Endothelial cell of umbilical vein (primary cell): Measurements from ENCODE around the gene ARMH3. TPM values are rescaled to one million over a fixed set of nuclear protein-coding genes. Genes with fewer than 3 reads are reported as not detected.

Experiments used
- BruUV-seq: library from RNA; stranded (reverse); fragments of 400-500 nt; replicated peaks from 2 replicates; lab custom pipeline; 2021; lab: Mats Ljungman, UMichigan
- CTCF ChIA-PET: fragments of 300-600, 350-600 bp; sonication (Branson Sonifier 250); formaldehyde crosslinking; loops from one replicate; lab custom pipeline; 2021; ENCODE audit warnings: antibody characterized with exemption, inconsistent platforms; lab: Charles Lee
- POLR2A ChIA-PET: fragments of 300-600, 350-600 bp; sonication (Branson Sonifier 250); formaldehyde crosslinking; loops from one replicate; lab custom pipeline; 2021; ENCODE audit warnings: antibody characterized with exemption, inconsistent platforms; lab: Charles Lee
- DNase-seq: peaks from one replicate; pipeline ENCODE4 v3.0.0-alpha.2; 2011; ENCODE audit warnings: low read depth, low spot score
- FAIRE-seq: peaks from 2 replicates; lab custom pipeline; 2011; peaks lifted over from hg19 to GRCh38; lab: Jason Lieb, UNC
- H2AFZ ChIP-seq: 2 replicates; pipeline ENCODE4 v1.6.0; 2012; ENCODE audit warnings: low read depth, low read length, control low read depth, inconsistent platforms
- H3K27ac ChIP-seq: 2 replicates; pipeline ENCODE4 v1.5.1; 2011; ENCODE audit warnings: low read depth, mild to moderate bottlenecking, control low read depth, low read length, moderate library complexity; ENCODE audit not compliant: insufficient read depth
- H3K27me3 ChIP-seq, 2 experiments: 2 replicates each; pipeline versions ENCODE4 v1.6.0 to v1.6.1; 2011; ENCODE audit warnings: low read length in 2 of 2, mixed read lengths in 1 of 2; ENCODE audit not compliant: control insufficient read depth in 2 of 2, insufficient read depth in 2 of 2
- H3K36me3 ChIP-seq, 2 experiments: 2 replicates in 1 of 2; 3 replicates in 1 of 2; pipeline ENCODE4 v1.5.1; 2011; ENCODE audit warnings: low read length in 2 of 2, mild to moderate bottlenecking in 1 of 2, moderate library complexity in 1 of 2; ENCODE audit not compliant: control insufficient read depth in 2 of 2, insufficient read depth in 2 of 2; ENCODE audit errors: extremely low read depth in 1 of 2
- H3K4me1 ChIP-seq: 3 replicates; pipeline ENCODE4 v1.5.1; 2011; ENCODE audit warnings: mild to moderate bottlenecking, low read length; ENCODE audit not compliant: control insufficient read depth, insufficient read depth; ENCODE audit errors: extremely low read depth
- H3K4me2 ChIP-seq: 2 replicates; pipeline ENCODE4 v1.6.1; 2011; ENCODE audit warnings: low read length, control low read depth, mixed read lengths; ENCODE audit not compliant: insufficient read depth
- H3K4me3 ChIP-seq, 3 experiments: fragments of 200-600 bp in 1 of 3; sonication (generic), shearing (Covaris generic) in 1 of 3; replicated peaks in 1 of 3; 2 replicates each; pipeline ENCODE4 v1.5.1; 2011 to 2016; ENCODE audit warnings: control low read depth in 3 of 3, low read length in 3 of 3, mild to moderate bottlenecking in 2 of 3, inconsistent platforms in 1 of 3, low read depth in 1 of 3, moderate library complexity in 1 of 3; ENCODE audit not compliant: insufficient read depth in 1 of 3
- H3K79me2 ChIP-seq: 2 replicates; pipeline ENCODE4 v1.6.0; 2012; ENCODE audit warnings: low read length, inconsistent platforms; ENCODE audit not compliant: control insufficient read depth, insufficient read depth
- H3K9ac ChIP-seq: replicated peaks from 2 replicates; pipeline ENCODE3; 2011; ENCODE audit warnings: low read length, control low read depth; ENCODE audit not compliant: insufficient read depth; ENCODE audit errors: extremely low read depth
- H3K9me1 ChIP-seq: replicated peaks from 3 replicates; pipeline ENCODE4 v1.6.0; 2011; ENCODE audit warnings: mild to moderate bottlenecking, low read length; ENCODE audit not compliant: control insufficient read depth, insufficient read depth; ENCODE audit errors: extremely low read depth
- H3K9me3 ChIP-seq: replicated peaks from 2 replicates; pipeline ENCODE4 v1.5.1; 2012; ENCODE audit warnings: low read length, inconsistent platforms; ENCODE audit not compliant: control insufficient read depth, insufficient read depth
- H4K20me1 ChIP-seq: replicated peaks from 2 replicates; pipeline ENCODE3; 2011; ENCODE audit warnings: mild to moderate bottlenecking, low read length; ENCODE audit not compliant: control insufficient read depth, insufficient read depth; ENCODE audit errors: extremely low read depth
- CTCF ChIP-seq, 2 donors: IDR thresholded peaks; 1 replicate in 1 of 2; 2 replicates in 1 of 2; pipeline ENCODE4 v1.5.1; 2011; ENCODE audit warnings: low read length in 2 of 2, mild to moderate bottlenecking in 2 of 2, moderate library complexity in 2 of 2, control low read depth in 1 of 2, inconsistent platforms in 1 of 2, low read depth in 1 of 2; ENCODE audit not compliant: insufficient read depth in 1 of 2; ENCODE audit errors: extremely low read depth in 1 of 2
- FOS ChIP-seq: IDR thresholded peaks from 2 replicates; pipeline ENCODE4 v1.6.1; 2011; ENCODE audit warnings: mild to moderate bottlenecking, low read length, moderate library complexity, borderline replicate concordance; ENCODE audit not compliant: insufficient read depth
- GATA2 ChIP-seq: IDR thresholded peaks from 2 replicates; pipeline ENCODE4 v1.7.0; 2011; ENCODE audit warnings: low read depth, mild to moderate bottlenecking, moderate library complexity, mixed read lengths, low read length; ENCODE audit not compliant: insufficient read length, insufficient read depth
- MAX ChIP-seq: IDR thresholded peaks from 2 replicates; pipeline ENCODE4 v1.6.1; 2011; ENCODE audit not compliant: insufficient read depth, insufficient read length
- MYC ChIP-seq: IDR thresholded peaks from one replicate; pipeline ENCODE4 v1.6.1; 2011; ENCODE audit warnings: mild to moderate bottlenecking, low read depth, low read length
- POLR2A ChIP-seq: IDR thresholded peaks from 2 replicates; pipeline ENCODE4 v1.6.1; 2012; ENCODE audit warnings: low read depth, mild to moderate bottlenecking, control low read depth, low read length
- POLR2AphosphoS5 ChIP-seq: IDR thresholded peaks from 2 replicates; pipeline ENCODE4 v1.6.1; 2012; ENCODE audit warnings: low read depth, mild to moderate bottlenecking, control low read depth, low read length, moderate library complexity; ENCODE audit not compliant: insufficient read depth
- dilution Hi-C: fragments of 300-500 bp; cut with MboI; formaldehyde crosslinking; loops from one replicate; pipeline ENCODE4 v1.15.0; 2019; ENCODE audit warnings: low sequenced_read_pairs; ENCODE audit not compliant: extremely low pct_ligation_motif_present
- intact Hi-C: fragments of 100-400 bp; cut with micrococcal nuclease; formaldehyde crosslinking; loops from one replicate; pipeline ENCODE4 v1.10.0; 2022
- polyA plus RNA-seq, 4 experiments: library from polyadenylated mRNA; depleted of rRNA in 3 of 4; stranded (reverse) in 3 of 4; unstranded in 1 of 4; fragments of >200 nt; gene quantifications; 2 replicates each; pipeline versions ENCODE4 v1.2.1 to v1.2.3, GENCODE V29; 2011 to 2012; ENCODE audit warnings: missing spikeins in 1 of 4
- total RNA-seq: library from RNA; stranded (reverse); gene quantifications from 2 replicates; pipeline ENCODE4 v1.2.3, GENCODE V29; 2021

The ARMH3 gene
- total and polyA plus RNA-seq, 2 donors (not counting 3 experiments of a cell fraction or from before 2014, with no cell fraction given): 13.1 to 17.6 TPM

- FAIRE-seq (no peak), DNase-seq (no peak)
- Histone ChIP-seq H3K27ac (no peak overlapping the region), H4K20me1 (no peaks in the 10 kb centered on the region), H3K4me2 (no peak overlapping the region), H2AFZ (no peak overlapping the region), H3K4me3 (no peak overlapping the region), H3K9me3 (no peaks in the 10 kb centered on the region), H3K4me1 (peaks cover 13% of the 10 kb centered on the region), H3K79me2 (no peaks in the 10 kb centered on the region), H3K27me3 (no peaks in the 10 kb centered on the region), H3K9ac (no peak overlapping the region), H3K9me1 (no peaks in the 10 kb centered on the region), H3K36me3 (no peaks in the 10 kb centered on the region)
- dilution Hi-C loops (no loop called here), intact Hi-C loops (no loop called here)
- CTCF ChIA-PET: interaction anchor here (2.0 to 10.5 kb wide), 3 partner anchors 8 to 169 kb away, joined by 9 to 742 read pairs (median 19); no protein-coding TSS in a partner anchor
- no TSS peak for BruUV-seq
- POLR2A ChIA-PET: no interaction called here
- TF ChIP-seq CTCF (IDR thresholded peaks at IDR 0.05; ENCODE audit: extremely low read depth in 1 of 2, insufficient read depth in 1 of 2, low read depth in 1 of 2, low read length in 2 of 2): no peak
- TF ChIP-seq POLR2A: no peak
- no peak for TF ChIP-seq MYC
- no peak for TF ChIP-seq GATA2
- no peak for TF ChIP-seq POLR2AphosphoS5
- TF ChIP-seq FOS: no peak
- no peak for TF ChIP-seq MAX
Measured at GRCh38 chr10:101838416-101838970, 217.5 kb downstream of the ARMH3 start.
